ENCODE data around the gene PSMB11. TPM values are rescaled to one million over a fixed set of nuclear protein-coding genes. Genes with fewer than 3 reads are reported as not detected.

Gene PSMB11
- total RNA-seq, 1 experiment from 2014 or later, result not detected

DNA sequence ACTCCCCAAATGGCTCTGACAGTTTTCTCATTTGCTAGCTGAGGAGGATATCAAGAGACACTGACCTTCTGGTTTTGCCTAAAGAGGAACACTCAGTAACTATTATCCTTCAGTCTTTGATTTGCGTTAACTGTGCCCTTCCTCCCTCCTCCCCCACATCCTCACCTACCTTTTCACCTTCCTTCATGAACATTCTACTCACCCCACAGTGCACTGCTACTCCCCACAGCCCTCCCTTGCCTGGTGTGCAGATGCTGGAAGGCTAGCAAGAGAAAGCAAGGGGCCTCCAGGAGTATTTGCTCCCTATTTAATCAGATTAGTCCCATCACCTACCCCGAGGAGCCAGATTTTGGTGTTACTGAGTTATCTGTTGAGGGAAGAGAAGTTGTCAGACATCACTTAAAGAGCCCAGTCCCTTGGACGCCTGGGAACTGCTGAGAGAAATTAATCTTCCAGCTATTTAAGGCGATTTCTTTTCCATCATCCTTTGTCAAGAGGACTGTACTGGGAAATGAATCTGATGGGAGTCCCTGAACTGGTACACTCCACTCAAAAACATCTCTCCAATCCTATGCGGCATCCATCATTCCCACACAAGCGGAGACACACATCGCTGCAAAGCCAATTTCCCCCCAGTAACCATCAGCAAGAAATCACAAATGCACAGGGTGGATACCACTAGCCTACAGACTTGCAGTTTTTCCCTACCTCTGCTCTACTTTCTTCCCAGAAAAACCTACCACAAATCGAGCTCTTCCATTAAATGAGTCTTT lies 18.8 kb upstream of the PSMB11 start:
- Histone ChIP-seq H3K4ac (ENCODE audit: low read depth, low read length) (no peak overlapping the region), H2AK5ac (ENCODE audit: insufficient read length, low read length) (no peak overlapping the region), H3K56ac (ENCODE audit: insufficient read length, low read depth, low read length) (no peak overlapping the region), H2BK5ac (ENCODE audit: insufficient read length, low read length) (no peak overlapping the region), H2AFZ (ENCODE audit: low read length) (no peak overlapping the region), H3K79me1 (ENCODE audit: insufficient read depth, low read depth, low read length, poor library complexity, severe bottlenecking) (no peaks in the 10 kb centered on the region), H3K23me2 (ENCODE audit: insufficient read length, low read depth, low read length, poor library complexity, severe bottlenecking) (no peaks in the 10 kb centered on the region), H4K20me1 (ENCODE audit: control insufficient read depth, insufficient read depth, insufficient read length) (no peaks in the 10 kb centered on the region), H4K5ac (ENCODE audit: insufficient read length, low read depth, low read length) (no peak overlapping the region), H3K79me2 (ENCODE audit: insufficient read depth, low read length) (no peaks in the 10 kb centered on the region), H3K4me2 (ENCODE audit: insufficient read depth, insufficient read length, low read length) (no peak overlapping the region), H3K23ac (ENCODE audit: insufficient read length, low read depth, low read length) (no peak overlapping the region), H3K9ac (ENCODE audit: extremely low read depth, insufficient read length, low read length) (peak overlapping the region; percentile 32), H3T11ph (ENCODE audit: low read length) (no peak overlapping the region), H2BK15ac (ENCODE audit: low read depth, low read length) (no peak overlapping the region), H2BK12ac (ENCODE audit: insufficient read length, low read depth, low read length) (no peak overlapping the region), H4K91ac (ENCODE audit: insufficient read length, low read depth, low read length) (no peak overlapping the region), H3K14ac (ENCODE audit: insufficient read depth, low read length) (no peak overlapping the region), H2BK20ac (ENCODE audit: low read depth, low read length, poor library complexity, severe bottlenecking) (no peak overlapping the region), H3K9me3 (ENCODE audit: control insufficient read depth, low read depth, low read length) (no peaks in the 10 kb centered on the region), H3K27me3 (ENCODE audit: insufficient read depth, low read length) (no peaks in the 10 kb centered on the region), H3K27ac (ENCODE audit: insufficient read length, low read depth, low read length) (no peak overlapping the region), H3K4me1 (ENCODE audit: insufficient read depth, low read length) (no peaks in the 10 kb centered on the region), H3K18ac (ENCODE audit: insufficient read length, low read depth, low read length) (no peak overlapping the region), H2BK120ac (ENCODE audit: low read depth, low read length, poor library complexity, severe bottlenecking) (no peak overlapping the region), H4K8ac (replicated peaks; ENCODE audit: insufficient read length, low read depth, low read length) (no peak overlapping the region)
- no CpG with 5 or more reads among the region's 8 CpGs for WGBS (ENCODE audit: extremely low coverage, insufficient read length, low lambda C conversion rate)
- Mint-ChIP-seq H3K27ac (peak overlapping the region in 2 of 3 experiments; percentile 9 to 91; a peak in 2 of 7 replicates), H3K4me3 (no peak overlapping the region), H3K36me3 (ENCODE audit: insufficient read depth in 1 of 3, low read depth in 3 of 3) (peaks cover 22 to 30% (median 29%) of the 10 kb centered on the region in 3 experiments), H3K27me3 (ENCODE audit: low read depth) (no peaks in the 10 kb centered on the region), H3K4me1 (peaks cover 34 to 37% of the 10 kb centered on the region in 2 experiments), H3K9me3 (no peaks in the 10 kb centered on the region)
- TF ChIP-seq, protein P1, sequence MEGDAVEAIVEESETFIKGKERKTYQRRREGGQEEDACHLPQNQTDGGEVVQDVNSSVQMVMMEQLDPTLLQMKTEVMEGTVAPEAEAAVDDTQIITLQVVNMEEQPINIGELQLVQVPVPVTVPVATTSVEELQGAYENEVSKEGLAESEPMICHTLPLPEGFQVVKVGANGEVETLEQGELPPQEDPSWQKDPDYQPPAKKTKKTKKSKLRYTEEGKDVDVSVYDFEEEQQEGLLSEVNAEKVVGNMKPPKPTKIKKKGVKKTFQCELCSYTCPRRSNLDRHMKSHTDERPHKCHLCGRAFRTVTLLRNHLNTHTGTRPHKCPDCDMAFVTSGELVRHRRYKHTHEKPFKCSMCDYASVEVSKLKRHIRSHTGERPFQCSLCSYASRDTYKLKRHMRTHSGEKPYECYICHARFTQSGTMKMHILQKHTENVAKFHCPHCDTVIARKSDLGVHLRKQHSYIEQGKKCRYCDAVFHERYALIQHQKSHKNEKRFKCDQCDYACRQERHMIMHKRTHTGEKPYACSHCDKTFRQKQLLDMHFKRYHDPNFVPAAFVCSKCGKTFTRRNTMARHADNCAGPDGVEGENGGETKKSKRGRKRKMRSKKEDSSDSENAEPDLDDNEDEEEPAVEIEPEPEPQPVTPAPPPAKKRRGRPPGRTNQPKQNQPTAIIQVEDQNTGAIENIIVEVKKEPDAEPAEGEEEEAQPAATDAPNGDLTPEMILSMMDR (conservative IDR thresholded peaks at IDR 0.05), result no peak
- no peak for DNase-seq
